WI38 (cell line): ENCODE results near the gene EPSTI1.

Experiments used
- H3K4me3 ChIP-seq: 2 replicates; pipeline ENCODE4 v1.5.1; 2011; ENCODE audit warnings: low read depth, mild to moderate bottlenecking, control low read depth, low read length
- TF ChIP-seq, protein P1 (sequence below): IDR thresholded peaks from 2 replicates; pipeline ENCODE4 v1.5.1; 2012; ENCODE audit warnings: low read depth, mild to moderate bottlenecking, control low read depth, low read length

The EPSTI1 gene

GRCh38 chr13:42847891-42848663 is 144.0 kb downstream of the EPSTI1 start:
- TF ChIP-seq, protein P1, sequence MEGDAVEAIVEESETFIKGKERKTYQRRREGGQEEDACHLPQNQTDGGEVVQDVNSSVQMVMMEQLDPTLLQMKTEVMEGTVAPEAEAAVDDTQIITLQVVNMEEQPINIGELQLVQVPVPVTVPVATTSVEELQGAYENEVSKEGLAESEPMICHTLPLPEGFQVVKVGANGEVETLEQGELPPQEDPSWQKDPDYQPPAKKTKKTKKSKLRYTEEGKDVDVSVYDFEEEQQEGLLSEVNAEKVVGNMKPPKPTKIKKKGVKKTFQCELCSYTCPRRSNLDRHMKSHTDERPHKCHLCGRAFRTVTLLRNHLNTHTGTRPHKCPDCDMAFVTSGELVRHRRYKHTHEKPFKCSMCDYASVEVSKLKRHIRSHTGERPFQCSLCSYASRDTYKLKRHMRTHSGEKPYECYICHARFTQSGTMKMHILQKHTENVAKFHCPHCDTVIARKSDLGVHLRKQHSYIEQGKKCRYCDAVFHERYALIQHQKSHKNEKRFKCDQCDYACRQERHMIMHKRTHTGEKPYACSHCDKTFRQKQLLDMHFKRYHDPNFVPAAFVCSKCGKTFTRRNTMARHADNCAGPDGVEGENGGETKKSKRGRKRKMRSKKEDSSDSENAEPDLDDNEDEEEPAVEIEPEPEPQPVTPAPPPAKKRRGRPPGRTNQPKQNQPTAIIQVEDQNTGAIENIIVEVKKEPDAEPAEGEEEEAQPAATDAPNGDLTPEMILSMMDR: no peak
- no peak overlapping the region for H3K4me3 ChIP-seq

- TF ChIP-seq, protein P1: peak; percentile 30
- H3K4me3 ChIP-seq: no peak overlapping the region
Observed at GRCh38 chr13:42836930-42837690, 154.9 kb downstream of the EPSTI1 start.
